Stomach (tissue), 9 donors: Measurements from ENCODE around the gene MICAL3. TPM values are rescaled to one million over a fixed set of nuclear protein-coding genes. Genes with fewer than 3 reads are reported as not detected.
"Not testable (repeated sequence)": the region's sequence is repeated elsewhere in the genome, so short reads cannot be mapped to it uniquely, and the experiment has no call there.

ENCODE experiments used
- DNase-seq, 2 donors: peaks; one replicate each; pipeline versions ENCODE4 v3.0.0 to v3.0.0-alpha.2; 2013 to 2019
- H3K27ac ChIP-seq, 5 donors: fragments of 200-600 bp in 4 of 5; sonication (generic) in 4 of 5; one replicate each; pipeline ENCODE4 v1.5.1; 2013 to 2019; ENCODE audit warnings: mild to moderate bottlenecking in 1 of 5, moderate library complexity in 1 of 5
- H3K27me3 ChIP-seq, 3 donors: fragments of 200-600 bp; sonication (generic); one replicate each; pipeline ENCODE4 v1.5.1; 2017 to 2019; ENCODE audit warnings: mixed run types in 1 of 3
- H3K36me3 ChIP-seq, 4 donors: fragments of 200-600 bp; sonication (generic); 1 replicate in 3 of 4; 2 replicates in 1 of 4; pipeline ENCODE4 v1.5.1; 2016 to 2019
- H3K4me1 ChIP-seq, 4 donors: fragments of 200-600 bp; sonication (generic); one replicate each; pipeline ENCODE4 v1.5.1; 2016 to 2019
- H3K4me3 ChIP-seq, 4 donors: fragments of 200-600 bp; sonication (generic) in 3 of 4; one replicate each; pipeline ENCODE4 v1.5.1; 2016 to 2019; ENCODE audit warnings: mild to moderate bottlenecking in 1 of 4
- H3K9me3 ChIP-seq, 4 donors: fragments of 200-600 bp; sonication (generic); one replicate each; pipeline ENCODE4 v1.5.1; 2016 to 2019
- EP300 ChIP-seq: sonication (generic); formaldehyde crosslinking; IDR thresholded peaks from one replicate; pipeline ENCODE4 v1.6.1; 2017; ENCODE audit warnings: antibody characterized with exemption
- POLR2A ChIP-seq, 4 donors: fragments of 450-650 bp; IDR thresholded peaks; one replicate each; pipeline ENCODE4 v1.6.1; 2016; ENCODE audit warnings: antibody characterized with exemption in 4 of 4, control low read depth in 2 of 4, mild to moderate bottlenecking in 1 of 4, moderate library complexity in 1 of 4
- POLR2AphosphoS5 ChIP-seq, 3 donors: sonication (generic); formaldehyde crosslinking; IDR thresholded peaks; one replicate each; pipeline ENCODE4 v1.6.1; 2016; ENCODE audit warnings: antibody characterized with exemption in 3 of 3
- WGBS, 5 donors: extraction: QIAGEN DNeasy Blood & Tissue Kit in 3 of 5; methylation state at CpG; one replicate each; pipeline versions ENCODE4 v1.1.5 to v1.1.7; 2013 to 2018; 5-methylcytosine and 5-hydroxymethylcytosine counted together
- intact Hi-C: fragments of 100-400 bp; cut with DNase I; formaldehyde crosslinking; loops from one replicate; pipeline ENCODE4 v1.15.1; 2023; ENCODE audit warnings: low total_unique reads
- polyA plus RNA-seq, 3 donors: library from polyadenylated mRNA; stranded (reverse); fragments of 200-250 nt; gene quantifications; one replicate each; pipeline ENCODE4 v1.2.3, GENCODE V29; 2013
- total RNA-seq, 5 donors: library from RNA; depleted of rRNA; stranded (reverse); fragments of >200 nt; gene quantifications; one replicate each; pipeline versions ENCODE4 v1.1.0 to v1.2.3, GENCODE V29; 2014 to 2016
- TF ChIP-seq, protein P1 (sequence below), 7 experiments: fragments of 450-650 bp in 4 of 7; fragments of 200-600 bp in 3 of 7; sonication (generic) in 3 of 7; IDR thresholded peaks; one replicate each; pipeline ENCODE4 v1.5.1; 2016 to 2019; ENCODE audit warnings: antibody characterized with exemption in 7 of 7, control low read depth in 2 of 7, mild to moderate bottlenecking in 1 of 7
- donor health status: healthy with polysubstance abuse.
- donor health status: Bipolar disorder and iron deficiency.
- donor health status: healthy.

MICAL3 gene
- total and polyA plus RNA-seq, 8 donors: 3.5 to 130 (median 24.0) TPM

DNA sequence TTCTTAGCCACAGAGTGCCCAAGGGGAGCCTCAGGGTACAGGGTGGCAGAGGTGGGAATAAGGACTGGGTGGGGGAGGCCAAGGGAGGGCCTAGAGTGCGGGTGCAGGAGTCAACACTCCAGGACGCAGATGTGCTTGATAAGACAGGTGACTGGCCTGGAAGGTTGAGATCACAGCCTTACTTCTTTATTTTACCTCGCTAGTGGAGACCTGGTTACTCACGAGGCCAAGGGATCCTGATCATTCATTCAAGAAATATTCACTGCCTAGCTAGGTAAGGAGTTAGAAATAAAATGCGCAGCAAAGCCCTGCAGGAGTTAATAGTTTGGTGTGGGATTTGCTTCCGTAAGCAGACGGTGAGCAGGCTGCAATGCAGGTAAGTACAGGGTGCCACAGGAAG, 40.3 kb upstream of the MICAL3 start:
- H3K9me3 ChIP-seq: no peaks in the 10 kb centered on the region
- no peak for DNase-seq
- peak overlapping the region in 1 of 5 donors; percentile 40 for H3K27ac ChIP-seq
- H3K4me3 ChIP-seq: no peak overlapping the region
- peaks cover 0 to 40% (median 21%) of the 10 kb centered on the region in 4 donors for H3K4me1 ChIP-seq
- 70 to 87% (median 77%) methylated on average over 7 of the region's 7 CpGs for WGBS, 5 donors
- TF ChIP-seq EP300: no peak
- TF ChIP-seq, protein P1, sequence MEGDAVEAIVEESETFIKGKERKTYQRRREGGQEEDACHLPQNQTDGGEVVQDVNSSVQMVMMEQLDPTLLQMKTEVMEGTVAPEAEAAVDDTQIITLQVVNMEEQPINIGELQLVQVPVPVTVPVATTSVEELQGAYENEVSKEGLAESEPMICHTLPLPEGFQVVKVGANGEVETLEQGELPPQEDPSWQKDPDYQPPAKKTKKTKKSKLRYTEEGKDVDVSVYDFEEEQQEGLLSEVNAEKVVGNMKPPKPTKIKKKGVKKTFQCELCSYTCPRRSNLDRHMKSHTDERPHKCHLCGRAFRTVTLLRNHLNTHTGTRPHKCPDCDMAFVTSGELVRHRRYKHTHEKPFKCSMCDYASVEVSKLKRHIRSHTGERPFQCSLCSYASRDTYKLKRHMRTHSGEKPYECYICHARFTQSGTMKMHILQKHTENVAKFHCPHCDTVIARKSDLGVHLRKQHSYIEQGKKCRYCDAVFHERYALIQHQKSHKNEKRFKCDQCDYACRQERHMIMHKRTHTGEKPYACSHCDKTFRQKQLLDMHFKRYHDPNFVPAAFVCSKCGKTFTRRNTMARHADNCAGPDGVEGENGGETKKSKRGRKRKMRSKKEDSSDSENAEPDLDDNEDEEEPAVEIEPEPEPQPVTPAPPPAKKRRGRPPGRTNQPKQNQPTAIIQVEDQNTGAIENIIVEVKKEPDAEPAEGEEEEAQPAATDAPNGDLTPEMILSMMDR (IDR thresholded peaks at IDR 0.05): no peak
- peaks cover 0 to 12% (median 0%) of the 10 kb centered on the region in 3 donors for H3K27me3 ChIP-seq
- no peaks in the 10 kb centered on the region for H3K36me3 ChIP-seq
- intact Hi-C loops: no loop called here

DNA sequence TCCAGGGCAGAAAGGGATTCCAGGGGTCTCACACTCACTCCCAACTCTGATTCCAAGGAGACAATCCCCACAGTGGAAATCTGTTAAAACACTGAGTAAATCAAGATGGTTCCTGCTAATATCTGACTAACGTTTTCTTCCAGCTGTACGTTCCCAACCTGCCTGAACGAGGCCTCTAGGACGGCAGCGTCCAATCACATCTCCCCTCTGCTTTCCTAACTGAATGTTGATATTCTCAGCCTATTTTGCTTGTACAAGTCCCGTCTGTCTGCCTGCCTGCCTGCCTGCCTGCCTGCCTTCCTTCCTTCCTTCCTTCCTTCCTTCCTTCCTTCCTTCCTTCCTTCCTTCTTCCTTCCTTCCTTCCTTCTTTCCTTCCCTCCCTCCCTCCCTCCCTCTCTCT, 39.4 kb upstream of the MICAL3 start:
- peaks cover 0 to 12% (median 0%) of the 10 kb centered on the region in 3 donors for H3K27me3 ChIP-seq
- WGBS, 5 donors: 76 to 92% (median 84%) methylated on average over 6 of the region's 6 CpGs
- H3K9me3 ChIP-seq, DNase-seq, intact Hi-C loops, H3K36me3 ChIP-seq, H3K4me3 ChIP-seq: not testable (repeated sequence)
- H3K27ac ChIP-seq: peak overlapping the region in 2 of 5 donors; percentile 69 to 88
- H3K4me1 ChIP-seq: peaks cover 0 to 35% (median 18%) of the 10 kb centered on the region in 4 donors

DNA sequence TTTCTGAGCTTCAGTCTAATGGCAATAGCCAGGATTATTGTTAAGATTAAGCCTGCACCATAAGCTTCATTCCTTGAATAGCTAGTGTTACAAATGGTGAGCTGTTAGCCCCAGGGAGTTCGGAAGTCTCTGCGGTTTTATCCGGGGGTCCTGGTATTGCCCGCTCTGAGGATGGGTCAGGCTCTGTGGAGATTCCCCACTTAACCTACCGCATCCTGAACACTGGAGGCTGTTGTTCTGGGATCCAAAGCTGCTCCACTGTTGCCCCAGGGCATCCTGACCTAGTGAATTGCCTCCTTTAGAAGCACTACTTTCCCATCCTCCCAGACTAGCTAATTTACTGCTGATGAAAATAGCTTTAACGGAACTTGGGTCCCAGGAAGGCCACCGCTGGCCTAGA, 38.9 kb upstream of the MICAL3 start:
- H3K27me3 ChIP-seq: peaks cover 0 to 12% (median 0%) of the 10 kb centered on the region in 3 donors
- DNase-seq: no peak
- H3K4me1 ChIP-seq: peaks cover 0 to 34% (median 16%) of the 10 kb centered on the region in 4 donors
- peak overlapping the region in 2 of 5 donors; percentile 69 to 88 for H3K27ac ChIP-seq
- no peak overlapping the region for H3K4me3 ChIP-seq
- H3K36me3 ChIP-seq: no peaks in the 10 kb centered on the region
- TF ChIP-seq POLR2AphosphoS5 (IDR thresholded peaks at IDR 0.05) (no peak), EP300 (no peak), POLR2A (IDR thresholded peaks at IDR 0.05) (no peak)
- TF ChIP-seq, protein P1 (IDR thresholded peaks at IDR 0.05): no peak
- 74 to 94% (median 91%) methylated on average over 6 to 7 of the region's 7 CpGs for WGBS, 5 donors
- no peaks in the 10 kb centered on the region for H3K9me3 ChIP-seq
- intact Hi-C loops: no loop called here

DNA sequence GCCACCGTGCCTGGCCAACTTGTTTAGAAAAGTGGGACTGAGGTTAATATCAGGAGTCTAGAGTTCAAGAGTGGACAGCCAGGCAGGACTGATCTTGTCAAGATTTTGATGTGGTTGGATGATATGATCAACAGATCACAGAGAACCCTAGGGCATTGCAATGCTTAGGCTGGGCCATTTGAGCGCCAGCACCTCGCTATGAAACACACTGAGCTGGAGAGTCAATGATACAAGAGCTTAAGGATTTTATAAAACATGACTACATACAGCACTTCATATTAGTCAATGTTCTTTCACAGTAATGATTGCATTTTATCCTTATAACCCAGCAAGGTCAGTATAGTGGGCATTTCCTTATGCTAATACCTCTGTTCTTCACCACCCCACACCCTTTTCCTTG, 38.1 kb upstream of the MICAL3 start:
- Histone ChIP-seq H3K4me3 (no peak overlapping the region), H3K27ac (peak overlapping the region in 2 of 5 donors; percentile 69 to 88), H3K4me1 (peaks cover 2 to 37% (median 19%) of the 10 kb centered on the region in 4 donors), H3K36me3 (no peaks in the 10 kb centered on the region), H3K27me3 (peaks cover 0 to 12% (median 0%) of the 10 kb centered on the region in 3 donors), H3K9me3 (no peaks in the 10 kb centered on the region)
- WGBS, 5 donors: 87 to 91% (median 90%) methylated on average over 3 of the region's 3 CpGs
- no peak for DNase-seq
- intact Hi-C loops: no loop called here
- TF ChIP-seq POLR2AphosphoS5 (IDR thresholded peaks at IDR 0.05) (no peak), EP300 (no peak), POLR2A (IDR thresholded peaks at IDR 0.05) (no peak)
- TF ChIP-seq, protein P1 (IDR thresholded peaks at IDR 0.05): no peak
